ENCODE results near the gene MRPS18B. TPM values are rescaled to one million over a fixed set of nuclear protein-coding genes. Genes with fewer than 3 reads are reported as not detected.

The MRPS18B gene
- total RNA-seq (2014; rRNA removed; shearing (Covaris generic)) = 48.8 and 51.6 TPM in 2 replicates

DNA sequence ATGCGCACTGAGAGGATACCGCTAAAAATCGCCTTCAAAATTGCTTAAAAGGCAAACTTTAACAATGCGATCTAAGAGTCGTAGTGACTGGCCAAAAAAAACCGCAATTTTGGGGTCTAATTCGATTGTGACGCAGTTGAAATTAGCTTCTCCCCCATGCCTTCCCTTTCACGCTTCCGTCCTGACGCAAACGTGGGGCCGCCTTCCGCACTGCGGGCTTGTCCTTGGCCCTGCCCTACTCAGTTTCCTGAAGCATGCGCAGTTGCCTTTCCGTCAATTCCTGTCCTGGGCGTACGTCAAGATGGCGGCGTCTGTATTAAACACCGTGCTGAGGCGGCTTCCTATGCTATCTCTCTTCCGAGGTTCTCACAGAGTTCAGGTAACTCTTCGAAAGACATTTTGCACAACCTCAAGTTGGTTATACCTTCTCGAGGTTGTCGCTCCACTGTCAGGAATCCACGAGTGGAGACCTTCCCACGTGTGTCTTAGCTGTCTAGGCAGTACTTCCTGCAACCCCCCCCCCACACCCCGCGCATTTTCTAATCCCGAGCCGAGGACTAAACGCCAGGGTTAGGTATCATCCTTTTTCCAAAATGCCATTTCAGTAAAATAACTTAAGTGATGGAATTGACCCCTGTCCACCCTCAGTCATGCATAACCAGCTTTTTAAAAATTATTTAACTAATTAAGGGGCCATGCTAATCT, at the start of gene MRPS18B:
TSS of gene MRPS18B (plus strand) at position 276 of the 705 bp plus-strand sequence. CDS start at position 302, 26 bp downstream.
- DNase-seq = peak; percentile 97
- H3K27ac ChIP-seq = peak within 1 kb of the TSS; percentile 98
- H3K9me3 ChIP-seq (replicated peaks) = no peaks in the 10 kb centered on the region

DNA sequence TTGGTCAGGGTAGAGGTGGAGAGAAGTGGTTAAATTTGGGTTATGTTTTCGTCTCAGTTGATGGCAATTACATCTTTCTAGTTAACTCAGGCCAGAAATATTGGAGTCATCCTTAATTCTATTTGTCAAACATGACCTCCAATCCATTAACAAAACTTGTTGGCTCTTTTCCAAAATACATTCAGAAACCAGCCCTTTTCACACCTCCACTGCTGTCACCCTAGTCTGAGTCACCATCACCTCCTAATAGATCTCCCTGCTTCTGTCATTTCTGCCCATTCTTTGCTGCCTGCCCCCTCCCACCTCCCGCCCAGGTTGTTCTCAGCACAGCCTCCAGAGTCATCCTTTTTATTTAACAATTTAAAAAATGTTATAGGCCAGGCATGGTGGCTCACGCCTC, 49.4 kb upstream of the MRPS18B start:
- H3K4me3 ChIP-seq = no peak overlapping the region

More for the DNA sequence above, at the start of gene MRPS18B:
- peaks cover 4% of the 10 kb centered on the region; the same call in 1 of the 2 replicates for H3K4me1 ChIP-seq
- peaks cover 26% of the 10 kb centered on the region for H3K36me3 ChIP-seq
- peak within 1 kb of the TSS; percentile 75 for H3K4me3 ChIP-seq
- no peaks in the 10 kb centered on the region for H3K27me3 ChIP-seq

DNA sequence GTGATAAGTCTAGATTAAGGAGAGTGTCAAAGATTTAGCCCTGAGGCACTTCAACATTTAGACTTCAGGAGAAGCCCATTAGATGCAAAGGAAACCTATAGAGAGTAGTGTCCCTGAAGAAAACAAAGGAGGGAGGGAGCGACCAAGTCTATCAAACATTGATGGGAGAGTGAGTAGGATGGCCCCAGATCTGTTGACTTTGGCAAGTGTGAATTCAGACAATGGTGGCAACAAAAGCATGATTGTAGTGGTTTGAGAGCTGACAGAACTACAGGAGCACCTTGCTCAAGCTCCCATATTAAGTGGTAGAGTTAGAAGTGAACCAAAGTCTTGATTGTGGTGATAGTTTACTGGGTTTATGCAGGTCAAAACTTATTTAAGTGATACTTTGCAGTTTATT, 47.4 kb upstream of the MRPS18B start:
- Histone ChIP-seq H3K36me3 (peaks cover 9% of the 10 kb centered on the region; the same call in 1 of the 2 replicates), H3K4me1 (peaks cover 3% of the 10 kb centered on the region; the same call in 1 of the 2 replicates), H3K27ac (no peak overlapping the region), H3K27me3 (no peaks in the 10 kb centered on the region), H3K4me3 (peak overlapping the region; percentile 95), H3K9me3 (replicated peaks) (no peaks in the 10 kb centered on the region)
- DNase-seq = no peak

More for the DNA sequence above, 49.4 kb upstream of the MRPS18B start:
- H3K9me3 ChIP-seq (replicated peaks) = no peaks in the 10 kb centered on the region
- peaks cover 7% of the 10 kb centered on the region; the same call in 1 of the 2 replicates for H3K36me3 ChIP-seq
- peaks cover 3% of the 10 kb centered on the region; the same call in 1 of the 2 replicates for H3K4me1 ChIP-seq
- H3K27ac ChIP-seq = no peak overlapping the region
- H3K27me3 ChIP-seq = no peaks in the 10 kb centered on the region
- no peak for DNase-seq

DNA sequence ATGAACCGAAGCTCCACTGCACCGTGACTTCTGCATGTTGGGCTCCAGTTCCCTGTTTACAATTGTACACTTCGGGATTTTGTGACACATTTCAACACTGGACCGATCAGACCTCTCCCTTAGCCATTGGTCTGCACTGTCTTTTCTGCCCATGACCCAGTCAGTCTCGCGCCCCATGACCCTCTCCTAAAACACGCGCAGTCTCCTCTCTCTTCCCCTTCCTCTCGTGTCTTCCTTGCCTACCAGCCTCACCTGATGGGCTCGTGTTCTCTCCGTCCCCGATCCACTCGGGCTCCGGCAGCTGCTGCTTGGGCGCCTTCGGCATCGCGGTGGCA, 46.9 kb upstream of the MRPS18B start:
- Histone ChIP-seq H3K4me1 (peaks cover 3% of the 10 kb centered on the region; the same call in 1 of the 2 replicates), H3K27me3 (no peaks in the 10 kb centered on the region), H3K9me3 (replicated peaks) (no peaks in the 10 kb centered on the region), H3K36me3 (peaks cover 9% of the 10 kb centered on the region), H3K4me3 (peak overlapping the region; percentile 95), H3K27ac (no peak overlapping the region; the same call in 1 of the 2 replicates)
- DNase-seq = no peak

DNA sequence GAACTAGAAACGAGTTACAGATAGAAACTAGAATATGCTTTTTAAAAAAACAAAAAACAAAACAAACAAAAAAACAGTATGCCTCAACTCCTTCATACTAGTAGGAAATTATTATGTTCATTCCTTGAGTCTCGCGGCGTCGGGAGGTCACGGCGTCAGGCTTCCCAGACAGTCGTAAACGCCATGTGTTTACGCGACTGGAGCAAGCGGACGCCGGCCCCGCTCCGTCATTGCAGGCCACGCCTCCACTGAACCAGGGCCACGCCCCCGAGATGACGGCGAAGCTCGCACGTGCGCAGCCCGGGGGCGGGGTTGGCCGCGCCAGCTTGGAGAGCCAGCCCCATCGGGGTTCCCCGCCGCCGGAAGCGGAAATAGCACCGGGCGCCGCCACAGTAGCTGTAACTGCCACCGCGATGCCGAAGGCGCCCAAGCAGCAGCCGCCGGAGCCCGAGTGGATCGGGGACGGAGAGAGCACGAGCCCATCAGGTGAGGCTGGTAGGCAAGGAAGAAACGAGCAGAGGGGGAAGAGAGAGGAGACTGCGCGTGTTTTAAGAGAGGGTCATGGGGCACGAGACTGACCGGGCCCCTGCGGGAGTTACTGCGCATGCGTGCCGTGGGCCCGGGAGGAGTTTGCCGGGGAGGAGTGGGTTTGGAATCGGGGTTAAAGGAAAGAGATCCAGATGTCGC, 46.4 kb upstream of the MRPS18B start, which contains the start of gene ABCF1:
TSS of gene ABCF1 (plus strand) at position 368 of the 687 bp plus-strand sequence. CDS start at position 414, 46 bp downstream.
- H3K4me1 ChIP-seq = peaks cover 3% of the 10 kb centered on the region; the same call in 1 of the 2 replicates
- H3K4me3 ChIP-seq = peak within 1 kb of the TSS; percentile 95
- peaks cover 9% of the 10 kb centered on the region for H3K36me3 ChIP-seq
- no peaks in the 10 kb centered on the region for H3K27me3 ChIP-seq
- no peaks in the 10 kb centered on the region for H3K9me3 ChIP-seq (replicated peaks)
- peak within 1 kb of the TSS; percentile 86 for H3K27ac ChIP-seq
- DNase-seq = peak; percentile 96 to 97

DNA sequence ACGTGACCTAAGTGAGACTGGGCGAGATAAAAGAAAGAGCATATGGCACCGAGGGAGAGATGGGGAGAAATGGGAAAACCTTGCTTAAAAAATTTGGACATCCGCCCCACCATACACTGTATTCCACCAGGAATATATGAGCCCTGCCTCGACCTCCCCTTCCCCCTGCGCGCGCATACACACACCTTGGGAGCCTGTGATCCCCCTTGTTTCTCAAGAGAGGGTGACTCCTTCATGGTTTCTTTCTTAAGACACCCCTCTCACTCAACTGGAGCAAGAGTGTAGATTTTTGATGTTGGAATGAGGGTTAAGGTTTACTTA, 45.9 kb upstream of the MRPS18B start:
- Histone ChIP-seq H3K4me1 (peaks cover 3% of the 10 kb centered on the region; the same call in 1 of the 2 replicates), H3K4me3 (peak overlapping the region; percentile 95), H3K27ac (peak overlapping the region; percentile 86), H3K27me3 (no peaks in the 10 kb centered on the region), H3K36me3 (peaks cover 13% of the 10 kb centered on the region), H3K9me3 (replicated peaks) (no peaks in the 10 kb centered on the region)
- no peak for DNase-seq

DNA sequence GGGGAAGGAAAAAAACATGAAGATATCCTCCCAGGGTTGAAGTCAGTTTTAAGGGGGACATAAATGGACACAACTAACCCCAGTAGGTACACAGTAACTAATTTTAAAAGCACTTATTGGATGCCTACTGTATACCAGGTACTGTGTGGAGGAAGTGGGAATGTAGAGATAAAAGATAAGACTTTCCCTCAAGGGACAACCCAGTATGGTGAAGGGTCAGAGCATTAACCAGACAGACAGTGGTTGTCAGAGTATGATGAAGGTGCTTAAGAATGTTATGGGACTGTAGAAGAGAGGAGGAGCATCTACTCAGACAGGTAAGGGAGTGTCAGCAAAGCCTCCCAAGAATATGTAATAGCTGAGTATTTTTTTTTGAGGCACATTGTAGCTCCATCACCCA, 45.5 kb upstream of the MRPS18B start:
- H3K4me1 ChIP-seq = peaks cover 3% of the 10 kb centered on the region; the same call in 1 of the 2 replicates
- H3K9me3 ChIP-seq (replicated peaks) = no peaks in the 10 kb centered on the region
- no peak overlapping the region for H3K27ac ChIP-seq
- peak overlapping the region; percentile 95 for H3K4me3 ChIP-seq
- peaks cover 18% of the 10 kb centered on the region for H3K36me3 ChIP-seq
- H3K27me3 ChIP-seq = no peaks in the 10 kb centered on the region
- DNase-seq = no peak

DNA sequence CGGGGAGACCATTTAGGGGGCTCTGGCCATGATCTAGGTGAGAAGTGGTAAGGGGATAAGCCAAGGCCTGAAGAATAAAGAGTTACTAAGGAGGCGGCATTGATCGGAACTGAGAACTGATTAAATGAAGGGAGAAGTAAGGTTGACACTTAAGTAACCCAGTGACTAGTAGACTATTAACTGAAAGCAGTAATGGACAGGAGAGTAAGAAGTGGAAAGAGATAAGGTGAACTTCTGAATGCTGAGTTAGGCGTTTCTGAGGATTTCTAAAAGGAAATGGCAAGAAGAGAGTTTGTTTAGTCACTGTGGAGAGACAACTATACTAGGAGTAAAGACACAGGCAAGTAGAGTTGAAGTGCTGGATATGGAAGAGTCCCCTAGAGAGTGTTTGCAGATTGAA, 44.5 kb upstream of the MRPS18B start:
- no peaks in the 10 kb centered on the region for H3K27me3 ChIP-seq
- no peaks in the 10 kb centered on the region for H3K9me3 ChIP-seq (replicated peaks)
- peaks cover 27% of the 10 kb centered on the region for H3K36me3 ChIP-seq
- H3K4me3 ChIP-seq = no peak overlapping the region
- DNase-seq = no peak
- H3K27ac ChIP-seq = no peak overlapping the region
- peaks cover 3% of the 10 kb centered on the region; the same call in 1 of the 2 replicates for H3K4me1 ChIP-seq

DNA sequence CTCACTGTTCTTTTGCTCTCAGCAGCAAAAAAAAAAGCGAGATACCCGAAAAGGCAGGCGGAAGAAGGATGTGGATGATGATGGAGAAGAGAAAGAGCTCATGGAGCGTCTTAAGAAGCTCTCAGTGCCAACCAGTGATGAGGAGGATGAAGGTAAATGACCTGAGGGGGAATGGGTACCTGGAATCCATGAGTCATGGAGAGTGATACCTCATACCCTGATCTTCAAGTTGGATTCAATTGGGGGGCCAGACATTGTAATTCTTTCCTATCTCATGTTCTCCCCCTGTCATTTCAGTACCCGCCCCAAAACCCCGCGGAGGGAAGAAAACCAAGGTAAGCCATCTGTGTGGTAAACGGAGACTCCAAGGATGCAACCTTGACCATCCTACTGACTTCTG, 39.6 kb upstream of the MRPS18B start:
- H3K9me3 ChIP-seq (replicated peaks) = no peaks in the 10 kb centered on the region
- no peaks in the 10 kb centered on the region for H3K4me1 ChIP-seq
- H3K36me3 ChIP-seq = peaks cover 62% of the 10 kb centered on the region
- no peak overlapping the region for H3K4me3 ChIP-seq
- DNase-seq = no peak
- no peak overlapping the region for H3K27ac ChIP-seq
- no peaks in the 10 kb centered on the region for H3K27me3 ChIP-seq

DNA sequence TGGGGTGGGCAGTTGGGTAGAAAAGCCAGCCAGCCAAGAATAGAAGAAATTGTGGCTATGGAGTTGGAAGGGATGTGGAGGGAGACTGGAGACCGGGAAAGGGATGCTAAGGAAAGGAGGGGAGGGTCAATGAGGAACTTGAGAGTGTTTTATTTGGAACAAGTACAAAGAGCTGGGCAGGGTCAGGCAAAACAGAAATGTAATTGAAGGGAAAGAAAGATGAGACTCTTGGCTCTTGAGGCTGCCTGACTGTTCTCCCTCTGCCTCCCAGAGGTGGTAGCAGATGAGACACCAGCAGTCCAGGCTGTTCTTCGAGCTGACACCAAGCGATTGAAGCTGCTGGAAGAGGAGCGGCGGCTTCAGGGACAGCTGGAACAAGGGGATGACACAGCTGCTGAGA, 33.7 kb upstream of the MRPS18B start:
- H3K27ac ChIP-seq = no peak overlapping the region
- H3K36me3 ChIP-seq = peaks cover 85% of the 10 kb centered on the region
- H3K27me3 ChIP-seq = no peaks in the 10 kb centered on the region
- H3K4me3 ChIP-seq = no peak overlapping the region
- H3K9me3 ChIP-seq (replicated peaks) = no peaks in the 10 kb centered on the region
- H3K4me1 ChIP-seq = no peaks in the 10 kb centered on the region
- no peak for DNase-seq

DNA sequence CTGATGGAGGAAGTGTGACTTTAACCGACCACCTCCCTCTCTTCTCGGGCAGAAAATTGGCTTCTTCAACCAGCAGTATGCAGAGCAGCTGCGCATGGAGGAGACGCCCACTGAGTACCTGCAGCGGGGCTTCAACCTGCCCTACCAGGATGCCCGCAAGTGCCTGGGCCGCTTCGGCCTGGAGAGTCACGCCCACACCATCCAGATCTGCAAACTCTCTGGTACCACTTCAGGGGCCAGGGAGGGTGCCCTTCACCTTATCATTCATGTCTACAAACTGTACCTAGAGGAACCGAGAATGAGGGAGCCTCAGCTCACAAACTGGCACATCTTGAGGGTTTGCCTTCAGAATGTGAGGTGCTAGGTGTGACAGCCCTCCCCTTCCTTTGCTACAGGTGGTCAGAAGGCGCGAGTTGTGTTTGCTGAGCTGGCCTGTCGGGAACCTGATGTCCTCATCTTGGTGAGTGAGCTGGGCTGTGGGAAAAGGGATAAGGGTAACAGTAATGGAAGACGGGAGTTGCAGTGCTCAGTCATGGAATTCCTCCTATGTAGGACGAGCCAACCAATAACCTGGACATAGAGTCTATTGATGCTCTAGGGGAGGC, 27.8 kb upstream of the MRPS18B start:
- H3K36me3 ChIP-seq = peaks cover 84% of the 10 kb centered on the region
- H3K27me3 ChIP-seq = no peaks in the 10 kb centered on the region
- no peaks in the 10 kb centered on the region for H3K9me3 ChIP-seq (replicated peaks)
- no peaks in the 10 kb centered on the region; the same call in 1 of the 2 replicates for H3K4me1 ChIP-seq
- H3K27ac ChIP-seq = no peak overlapping the region
- DNase-seq = no peak
- H3K4me3 ChIP-seq = no peak overlapping the region

DNA sequence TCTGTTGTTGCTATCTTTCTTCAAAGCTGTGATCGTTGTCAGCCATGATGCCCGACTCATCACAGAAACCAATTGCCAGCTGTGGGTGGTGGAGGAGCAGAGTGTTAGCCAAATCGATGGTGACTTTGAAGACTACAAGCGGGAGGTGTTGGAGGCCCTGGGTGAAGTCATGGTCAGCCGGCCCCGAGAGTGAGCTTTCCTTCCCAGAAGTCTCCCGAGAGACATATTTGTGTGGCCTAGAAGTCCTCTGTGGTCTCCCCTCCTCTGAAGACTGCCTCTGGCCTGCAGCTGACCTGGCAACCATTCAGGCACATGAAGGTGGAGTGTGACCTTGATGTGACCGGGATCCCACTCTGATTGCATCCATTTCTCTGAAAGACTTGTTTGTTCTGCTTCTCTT, 27.1 kb upstream of the MRPS18B start:
- H3K27me3 ChIP-seq = no peaks in the 10 kb centered on the region
- no peak overlapping the region for H3K4me3 ChIP-seq
- H3K27ac ChIP-seq = peak overlapping the region; percentile 25
- H3K36me3 ChIP-seq = peaks cover 78% of the 10 kb centered on the region
- no peak for DNase-seq
- no peaks in the 10 kb centered on the region for H3K9me3 ChIP-seq (replicated peaks)
- no peaks in the 10 kb centered on the region; the same call in 1 of the 2 replicates for H3K4me1 ChIP-seq

DNA sequence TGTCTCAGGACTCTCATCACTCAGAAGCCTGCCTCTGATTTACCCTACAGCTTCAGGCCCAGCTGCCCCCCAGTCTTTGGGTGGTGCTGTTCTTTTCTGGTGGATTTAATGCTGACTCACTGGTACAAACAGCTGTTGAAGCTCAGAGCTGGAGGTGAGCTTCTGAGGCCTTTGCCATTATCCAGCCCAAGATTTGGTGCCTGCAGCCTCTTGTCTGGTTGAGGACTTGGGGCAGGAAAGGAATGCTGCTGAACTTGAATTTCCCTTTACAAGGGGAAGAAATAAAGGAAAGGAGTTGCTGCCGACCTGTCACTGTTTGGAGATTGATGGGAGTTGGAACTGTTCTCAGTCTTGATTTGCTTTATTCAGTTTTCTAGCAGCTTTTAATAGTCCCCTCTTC, 26.6 kb upstream of the MRPS18B start:
- Histone ChIP-seq H3K27ac (peak overlapping the region; percentile 25), H3K36me3 (peaks cover 73% of the 10 kb centered on the region)

DNA sequence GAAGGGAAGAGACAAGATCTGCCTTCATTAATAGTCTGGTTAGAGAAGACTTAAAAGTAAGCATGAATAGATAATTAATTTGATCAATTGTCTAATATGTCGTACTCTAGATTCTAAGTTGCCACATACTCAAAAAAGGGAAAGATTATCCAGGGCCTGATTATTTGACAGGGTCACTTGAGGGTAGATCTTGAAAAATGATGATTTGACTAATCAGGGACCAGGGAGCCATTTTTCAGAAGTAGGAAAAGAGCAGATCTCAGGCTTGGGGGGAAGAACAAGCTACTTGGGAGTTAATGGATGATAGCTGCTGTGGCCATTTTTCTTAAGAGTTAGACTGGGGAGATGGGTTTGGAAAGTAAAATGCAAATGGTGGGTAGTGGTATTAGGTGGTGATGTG, 25.4 kb upstream of the MRPS18B start:
- Histone ChIP-seq H3K9me3 (replicated peaks) (no peaks in the 10 kb centered on the region), H3K27ac (no peak overlapping the region), H3K4me1 (no peaks in the 10 kb centered on the region; the same call in 1 of the 2 replicates), H3K36me3 (peaks cover 62% of the 10 kb centered on the region), H3K4me3 (no peak overlapping the region), H3K27me3 (no peaks in the 10 kb centered on the region)
- no peak for DNase-seq

More for the DNA sequence above, 26.6 kb upstream of the MRPS18B start:
- H3K4me3 ChIP-seq = no peak overlapping the region
- no peaks in the 10 kb centered on the region for H3K27me3 ChIP-seq
- H3K4me1 ChIP-seq = no peaks in the 10 kb centered on the region; the same call in 1 of the 2 replicates
- H3K9me3 ChIP-seq (replicated peaks) = no peaks in the 10 kb centered on the region
- DNase-seq = peak; percentile 52 to 62

All from SJCRH30 (cell line).